ENCODE data around the gene CGREF1. TPM values are rescaled to one million over a fixed set of nuclear protein-coding genes. Genes with fewer than 3 reads are reported as not detected.
A peak's percentile ranks its signal among the peaks of the same experiment; 100 is the strongest.

The CGREF1 gene
- total RNA-seq, 1 experiment from 2014 or later: 2.1 TPM

DNA sequence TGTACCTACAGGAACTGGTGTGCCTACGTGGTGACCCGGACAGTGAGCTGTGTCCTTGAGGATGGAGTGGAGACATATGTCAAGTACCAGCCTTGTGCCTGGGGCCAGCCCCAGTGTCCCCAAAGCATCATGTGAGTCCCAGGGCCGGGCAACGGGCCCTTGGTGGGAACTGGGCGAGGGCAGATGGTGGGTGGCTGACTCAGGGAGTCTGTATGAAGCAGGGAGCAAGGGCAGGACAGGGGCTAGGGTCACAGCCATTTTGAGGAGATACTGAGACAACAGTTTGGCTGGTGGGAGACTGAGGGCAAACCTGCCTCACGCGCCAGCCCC lies 38.8 kb downstream of the CGREF1 start:
- Histone ChIP-seq H2BK120ac (ENCODE audit: low read depth, low read length, poor library complexity, severe bottlenecking) (no peak overlapping the region), H3K23ac (ENCODE audit: insufficient read length, low read depth, low read length) (no peak overlapping the region), H3T11ph (ENCODE audit: low read length) (no peak overlapping the region), H4K20me1 (ENCODE audit: control insufficient read depth, insufficient read depth, insufficient read length) (no peaks in the 10 kb centered on the region), H2AK5ac (ENCODE audit: insufficient read length, low read length) (no peak overlapping the region), H3K9ac (ENCODE audit: extremely low read depth, insufficient read length, low read length) (no peak overlapping the region), H2AFZ (ENCODE audit: low read length) (no peak overlapping the region), H3K79me1 (ENCODE audit: insufficient read depth, low read depth, low read length, poor library complexity, severe bottlenecking) (no peaks in the 10 kb centered on the region), H3K23me2 (ENCODE audit: insufficient read length, low read depth, low read length, poor library complexity, severe bottlenecking) (no peaks in the 10 kb centered on the region), H4K91ac (ENCODE audit: insufficient read length, low read depth, low read length) (no peak overlapping the region), H4K5ac (ENCODE audit: insufficient read length, low read depth, low read length) (no peak overlapping the region), H2BK20ac (ENCODE audit: low read depth, low read length, poor library complexity, severe bottlenecking) (no peak overlapping the region), H2BK5ac (ENCODE audit: insufficient read length, low read length) (no peak overlapping the region), H3K14ac (ENCODE audit: insufficient read depth, low read length) (no peak overlapping the region), H3K27ac (ENCODE audit: insufficient read length, low read depth, low read length) (no peak overlapping the region), H2BK12ac (ENCODE audit: insufficient read length, low read depth, low read length) (no peak overlapping the region), H3K18ac (ENCODE audit: insufficient read length, low read depth, low read length) (no peak overlapping the region), H3K4ac (ENCODE audit: low read depth, low read length) (no peak overlapping the region), H3K56ac (ENCODE audit: insufficient read length, low read depth, low read length) (no peak overlapping the region), H4K8ac (replicated peaks; ENCODE audit: insufficient read length, low read depth, low read length) (no peak overlapping the region), H3K4me2 (ENCODE audit: insufficient read depth, insufficient read length, low read length) (no peak overlapping the region), H3K9me3 (ENCODE audit: control insufficient read depth, low read depth, low read length) (no peaks in the 10 kb centered on the region), H3K27me3 (ENCODE audit: insufficient read depth, low read length) (no peaks in the 10 kb centered on the region), H2BK15ac (ENCODE audit: low read depth, low read length) (no peak overlapping the region), H3K4me1 (ENCODE audit: insufficient read depth, low read length) (no peaks in the 10 kb centered on the region), H3K79me2 (ENCODE audit: insufficient read depth, low read length) (no peaks in the 10 kb centered on the region)
- Mint-ChIP-seq H3K27me3 (ENCODE audit: low read depth) (peaks cover 22% of the 10 kb centered on the region), H3K9me3 (no peaks in the 10 kb centered on the region), H3K4me3 (no peak overlapping the region), H3K27ac (peak overlapping the region in 1 of 3 experiments; percentile 74; a peak in 1 of 7 replicates), H3K36me3 (ENCODE audit: insufficient read depth in 1 of 3, low read depth in 3 of 3) (no peaks in the 10 kb centered on the region), H3K4me1 (peaks cover 18 to 41% of the 10 kb centered on the region in 2 experiments)
- WGBS (ENCODE audit: extremely low coverage, insufficient read length, low lambda C conversion rate): no CpG with 5 or more reads among the region's 7 CpGs
- TF ChIP-seq, protein P1, sequence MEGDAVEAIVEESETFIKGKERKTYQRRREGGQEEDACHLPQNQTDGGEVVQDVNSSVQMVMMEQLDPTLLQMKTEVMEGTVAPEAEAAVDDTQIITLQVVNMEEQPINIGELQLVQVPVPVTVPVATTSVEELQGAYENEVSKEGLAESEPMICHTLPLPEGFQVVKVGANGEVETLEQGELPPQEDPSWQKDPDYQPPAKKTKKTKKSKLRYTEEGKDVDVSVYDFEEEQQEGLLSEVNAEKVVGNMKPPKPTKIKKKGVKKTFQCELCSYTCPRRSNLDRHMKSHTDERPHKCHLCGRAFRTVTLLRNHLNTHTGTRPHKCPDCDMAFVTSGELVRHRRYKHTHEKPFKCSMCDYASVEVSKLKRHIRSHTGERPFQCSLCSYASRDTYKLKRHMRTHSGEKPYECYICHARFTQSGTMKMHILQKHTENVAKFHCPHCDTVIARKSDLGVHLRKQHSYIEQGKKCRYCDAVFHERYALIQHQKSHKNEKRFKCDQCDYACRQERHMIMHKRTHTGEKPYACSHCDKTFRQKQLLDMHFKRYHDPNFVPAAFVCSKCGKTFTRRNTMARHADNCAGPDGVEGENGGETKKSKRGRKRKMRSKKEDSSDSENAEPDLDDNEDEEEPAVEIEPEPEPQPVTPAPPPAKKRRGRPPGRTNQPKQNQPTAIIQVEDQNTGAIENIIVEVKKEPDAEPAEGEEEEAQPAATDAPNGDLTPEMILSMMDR (conservative IDR thresholded peaks at IDR 0.05): no peak
- no peak for DNase-seq

Measured in H9 (cell line).